ENCODE results near the gene LRRC25.

DNA sequence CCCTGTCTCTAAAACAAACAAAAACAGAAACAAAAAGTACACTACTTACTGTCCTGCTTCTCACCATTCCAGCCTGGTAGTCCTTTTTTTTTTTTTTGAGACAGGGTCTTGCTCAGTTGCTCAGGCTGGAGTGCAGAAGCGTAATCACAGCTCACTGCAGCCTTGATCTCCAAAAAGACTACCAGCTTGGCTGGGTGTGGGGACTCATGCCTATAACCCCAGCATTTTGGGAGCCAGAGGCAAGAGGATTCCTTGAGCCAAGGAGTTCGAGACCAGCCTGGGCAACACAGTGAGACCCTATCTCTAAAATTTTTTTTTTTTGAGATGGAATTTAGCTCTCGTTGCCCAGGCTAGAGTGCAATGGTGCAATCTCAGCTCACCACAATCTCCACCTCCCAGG is 16.6 kb downstream of the LRRC25 start:
- no peak for TF ChIP-seq POLR2A (IDR thresholded peaks at IDR 0.05)
- TF ChIP-seq EP300 (IDR thresholded peaks at IDR 0.05; ENCODE audit: low read depth) = no peak
